ENCODE results near the gene VKORC1L1. TPM values are rescaled to one million over a fixed set of nuclear protein-coding genes. Genes with fewer than 3 reads are reported as not detected.

The VKORC1L1 gene
- total and polyA plus RNA-seq, 2 of the 8 experiments (the other 6 are each of a cell fraction or from before 2014, with no cell fraction given): 12.7 to 45.3 TPM

DNA sequence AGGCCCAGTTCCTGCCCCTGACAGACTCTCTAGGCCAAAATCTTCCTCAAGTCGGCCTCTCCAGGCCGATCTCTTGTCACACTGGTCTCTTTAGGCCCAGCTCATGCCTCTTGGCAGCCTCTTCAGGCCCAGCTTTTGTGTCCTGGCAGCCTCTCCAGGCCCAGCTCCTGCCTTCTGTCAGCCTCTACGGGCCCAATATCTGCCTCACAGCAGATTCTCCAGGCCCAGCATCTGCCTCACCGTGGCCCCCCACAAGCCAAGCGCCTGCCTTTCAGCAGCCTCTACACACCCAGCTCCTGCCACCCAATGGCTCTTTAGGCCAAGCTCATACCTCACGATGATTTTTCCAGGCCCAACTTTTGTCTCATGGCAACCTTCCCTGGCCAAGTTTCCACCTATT is 33.0 kb upstream of the VKORC1L1 start (continued):
- TF ChIP-seq KDM5A (IDR thresholded peaks at IDR 0.05; ENCODE audit: low read length): no peak
- TF ChIP-seq, protein P1, sequence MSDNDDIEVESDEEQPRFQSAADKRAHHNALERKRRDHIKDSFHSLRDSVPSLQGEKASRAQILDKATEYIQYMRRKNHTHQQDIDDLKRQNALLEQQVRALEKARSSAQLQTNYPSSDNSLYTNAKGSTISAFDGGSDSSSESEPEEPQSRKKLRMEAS (IDR thresholded peaks at IDR 0.05): no peak
- TF ChIP-seq EGR1 (IDR thresholded peaks at IDR 0.05; ENCODE audit: borderline replicate concordance, low read depth, low read length): no peak
- TF ChIP-seq JUND (IDR thresholded peaks at IDR 0.05; ENCODE audit: low read length): no peak
